Cardiac muscle cell (in vitro differentiated cells and primary cell): ENCODE results near the gene CCSER2. TPM values are rescaled to one million over a fixed set of nuclear protein-coding genes. Genes with fewer than 3 reads are reported as not detected.

ENCODE experiments used
- DNase-seq, 2 donors: peaks; one replicate each; pipeline versions ENCODE4 v3.0.0 to v3.0.0-alpha.2; 2010 to 2017; ENCODE audit warnings: low read depth in 1 of 2, low spot score in 1 of 2
- H3K27ac ChIP-seq: fragments of 200-600 bp; sonication (generic); 2 replicates; pipeline ENCODE4 v1.5.1; 2016
- H3K27me3 ChIP-seq: fragments of 200-600 bp; sonication (generic); 2 replicates; pipeline ENCODE4 v1.6.0; 2016; ENCODE audit warnings: control low read depth
- H3K36me3 ChIP-seq: fragments of 200-600 bp; sonication (generic); 2 replicates; pipeline ENCODE4 v1.5.1; 2016; ENCODE audit warnings: control low read depth
- H3K4me1 ChIP-seq: fragments of 200-600 bp; sonication (generic); 2 replicates; pipeline ENCODE4 v1.8.1; 2017; ENCODE audit warnings: low read depth, mild to moderate bottlenecking, mixed run types
- H3K4me3 ChIP-seq: fragments of 200-600 bp; sonication (generic); 2 replicates; pipeline ENCODE4 v1.5.1; 2016; ENCODE audit warnings: mild to moderate bottlenecking
- H3K9me3 ChIP-seq: fragments of 200-600 bp; sonication (generic); 2 replicates; pipeline ENCODE4 v1.5.1; 2017; ENCODE audit warnings: low read depth, mild to moderate bottlenecking, control low read depth
- CTCF ChIP-seq: IDR thresholded peaks from 2 replicates; pipeline ENCODE4 v1.5.1; 2012; ENCODE audit warnings: low read depth, mild to moderate bottlenecking, low read length
- polyA plus RNA-seq: library from polyadenylated mRNA; unstranded; fragments of >200 nt; fragmentation: Nextera tagmentation; extraction: Ambion mirVana; gene quantifications from 2 replicates; pipeline ENCODE4 v1.2.1, GENCODE V29; 2016
- total RNA-seq: library from RNA; depleted of rRNA; stranded (reverse); fragments of >200 nt; gene quantifications from 2 replicates; pipeline ENCODE4 v1.2.3, GENCODE V29; 2016

The CCSER2 gene
- total and polyA plus RNA-seq, 2 experiments from 2014 or later = 22.5 to 32.9 TPM

GRCh38 chr10:84392181-84392580, 63.8 kb downstream of the CCSER2 start:
- no peak for TF ChIP-seq CTCF
- Histone ChIP-seq H3K27ac (no peak overlapping the region), H3K27me3 (no peaks in the 10 kb centered on the region), H3K4me1 (no peaks in the 10 kb centered on the region), H3K36me3 (peaks cover 3% of the 10 kb centered on the region), H3K4me3 (no peak overlapping the region), H3K9me3 (no peaks in the 10 kb centered on the region)
- no peak for DNase-seq

GRCh38 chr10:84395581-84395980, 67.2 kb downstream of the CCSER2 start:
- Histone ChIP-seq H3K36me3 (no peaks in the 10 kb centered on the region), H3K4me3 (no peak overlapping the region), H3K27me3 (no peaks in the 10 kb centered on the region), H3K27ac (no peak overlapping the region), H3K4me1 (no peaks in the 10 kb centered on the region), H3K9me3 (no peaks in the 10 kb centered on the region)
- TF ChIP-seq CTCF = no peak
- peak in 1 of 2 donors; percentile 21 for DNase-seq

GRCh38 chr10:84397735-84398144, 69.4 kb downstream of the CCSER2 start:
- H3K36me3 ChIP-seq = no peaks in the 10 kb centered on the region

GRCh38 chr10:84398696-84399095, 70.3 kb downstream of the CCSER2 start:
- DNase-seq = no peak
- no peaks in the 10 kb centered on the region for H3K9me3 ChIP-seq
- H3K4me1 ChIP-seq = no peaks in the 10 kb centered on the region
- no peak overlapping the region for H3K27ac ChIP-seq
- TF ChIP-seq CTCF = no peak
- H3K27me3 ChIP-seq = no peaks in the 10 kb centered on the region
- H3K4me3 ChIP-seq = no peak overlapping the region
- H3K36me3 ChIP-seq = no peaks in the 10 kb centered on the region

More at GRCh38 chr10:84397735-84398144, 69.4 kb downstream of the CCSER2 start:
- no peak for TF ChIP-seq CTCF
- no peaks in the 10 kb centered on the region for H3K4me1 ChIP-seq
- no peak for DNase-seq
- no peaks in the 10 kb centered on the region for H3K27me3 ChIP-seq
- H3K4me3 ChIP-seq = no peak overlapping the region
- peak overlapping the region; percentile 15 for H3K27ac ChIP-seq
- no peaks in the 10 kb centered on the region for H3K9me3 ChIP-seq

- Histone ChIP-seq H3K4me1 (no peaks in the 10 kb centered on the region), H3K9me3 (no peaks in the 10 kb centered on the region), H3K27ac (no peak overlapping the region), H3K27me3 (no peaks in the 10 kb centered on the region), H3K4me3 (no peak overlapping the region), H3K36me3 (no peaks in the 10 kb centered on the region)
- no peak for DNase-seq
- TF ChIP-seq CTCF = no peak
Measured at GRCh38 chr10:84401854-84402611, 73.6 kb downstream of the CCSER2 start.
